ENCODE results near the gene MAPK8.

MAPK8 gene

DNA sequence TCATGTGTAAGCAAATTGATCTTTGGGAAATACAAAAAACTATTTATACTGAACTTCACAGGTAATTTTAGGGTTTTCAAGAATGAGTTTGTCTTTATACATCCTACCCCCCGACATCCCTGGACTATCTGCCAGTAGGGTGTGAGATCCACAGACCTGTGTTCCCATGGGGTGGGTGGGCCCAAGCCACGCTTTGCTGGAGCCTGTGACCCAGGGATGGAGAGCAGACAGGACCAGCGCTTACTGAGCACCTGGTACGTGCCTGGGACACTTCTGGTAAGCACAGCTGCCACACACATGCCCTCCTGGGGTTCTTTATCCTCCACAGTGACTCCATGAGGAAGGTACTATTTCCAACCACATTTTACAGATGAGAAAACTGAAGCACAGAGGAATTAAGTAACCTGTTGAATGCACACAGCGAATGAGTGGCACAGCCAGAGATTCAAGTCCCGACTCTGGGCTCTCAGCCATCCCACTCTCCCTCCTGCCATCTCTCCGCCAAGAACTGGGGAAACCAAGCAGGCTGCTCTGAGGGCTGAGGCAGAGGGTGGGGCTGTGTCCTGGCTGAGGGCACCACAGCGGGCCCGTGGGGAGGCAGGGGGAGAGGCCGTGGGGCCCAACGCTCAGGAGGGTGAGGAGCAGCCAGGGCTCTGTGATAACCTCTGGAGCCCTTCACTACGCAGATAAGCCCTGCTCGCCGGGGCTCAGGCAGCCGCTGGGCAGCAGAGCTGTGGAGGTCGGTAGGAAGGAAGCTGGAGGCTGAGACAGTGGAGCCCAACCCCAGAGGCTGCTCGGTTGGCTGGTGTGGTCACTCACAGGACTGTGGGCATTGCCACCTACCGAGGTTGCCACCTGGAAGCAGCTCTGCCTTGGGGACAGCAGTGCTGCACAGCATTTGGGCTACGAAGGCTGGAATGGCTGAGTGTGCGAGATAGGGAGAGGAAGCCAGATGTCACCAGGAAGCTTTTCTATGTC lies 174.2 kb downstream of the MAPK8 start:
- TF ChIP-seq POLR2A (IDR thresholded peaks at IDR 0.05; ENCODE audit: extremely low read depth, insufficient read length), result no peak
- TF ChIP-seq, protein P1, sequence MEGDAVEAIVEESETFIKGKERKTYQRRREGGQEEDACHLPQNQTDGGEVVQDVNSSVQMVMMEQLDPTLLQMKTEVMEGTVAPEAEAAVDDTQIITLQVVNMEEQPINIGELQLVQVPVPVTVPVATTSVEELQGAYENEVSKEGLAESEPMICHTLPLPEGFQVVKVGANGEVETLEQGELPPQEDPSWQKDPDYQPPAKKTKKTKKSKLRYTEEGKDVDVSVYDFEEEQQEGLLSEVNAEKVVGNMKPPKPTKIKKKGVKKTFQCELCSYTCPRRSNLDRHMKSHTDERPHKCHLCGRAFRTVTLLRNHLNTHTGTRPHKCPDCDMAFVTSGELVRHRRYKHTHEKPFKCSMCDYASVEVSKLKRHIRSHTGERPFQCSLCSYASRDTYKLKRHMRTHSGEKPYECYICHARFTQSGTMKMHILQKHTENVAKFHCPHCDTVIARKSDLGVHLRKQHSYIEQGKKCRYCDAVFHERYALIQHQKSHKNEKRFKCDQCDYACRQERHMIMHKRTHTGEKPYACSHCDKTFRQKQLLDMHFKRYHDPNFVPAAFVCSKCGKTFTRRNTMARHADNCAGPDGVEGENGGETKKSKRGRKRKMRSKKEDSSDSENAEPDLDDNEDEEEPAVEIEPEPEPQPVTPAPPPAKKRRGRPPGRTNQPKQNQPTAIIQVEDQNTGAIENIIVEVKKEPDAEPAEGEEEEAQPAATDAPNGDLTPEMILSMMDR (IDR thresholded peaks at IDR 0.05; ENCODE audit: low read depth, low read length), result no peak
- no peak for TF ChIP-seq MYC (IDR thresholded peaks at IDR 0.05; ENCODE audit: low read depth, low read length)
- no peak for TF ChIP-seq MAX (IDR thresholded peaks at IDR 0.05; ENCODE audit: low read depth, low read length)
- DNase-seq (ENCODE audit: low read depth), result no peak
- H3K4me3 ChIP-seq (ENCODE audit: low read depth, low read length), result no peak overlapping the region

GRCh38 chr10:48481385-48481784 lies 174.9 kb downstream of the MAPK8 start:
- TF ChIP-seq POLR2A (IDR thresholded peaks at IDR 0.05; ENCODE audit: extremely low read depth, insufficient read length) (no peak), MAX (IDR thresholded peaks at IDR 0.05; ENCODE audit: low read depth, low read length) (no peak), MYC (IDR thresholded peaks at IDR 0.05; ENCODE audit: low read depth, low read length) (no peak)
- TF ChIP-seq, protein P1 (IDR thresholded peaks at IDR 0.05; ENCODE audit: low read depth, low read length), result no peak
- no peak overlapping the region for H3K4me3 ChIP-seq (ENCODE audit: low read depth, low read length)
- DNase-seq (ENCODE audit: low read depth), result no peak

GRCh38 chr10:48482207-48482606 lies 175.7 kb downstream of the MAPK8 start:
- DNase-seq (ENCODE audit: low read depth), result no peak
- TF ChIP-seq MYC (IDR thresholded peaks at IDR 0.05; ENCODE audit: low read depth, low read length), result no peak
- TF ChIP-seq, protein P1 (IDR thresholded peaks at IDR 0.05; ENCODE audit: low read depth, low read length), result no peak
- TF ChIP-seq POLR2A (IDR thresholded peaks at IDR 0.05; ENCODE audit: extremely low read depth, insufficient read length), result no peak
- TF ChIP-seq MAX (IDR thresholded peaks at IDR 0.05; ENCODE audit: low read depth, low read length), result no peak
- no peak overlapping the region for H3K4me3 ChIP-seq (ENCODE audit: low read depth, low read length)

GRCh38 chr10:48484911-48485310 lies 178.4 kb downstream of the MAPK8 start:
- no peak overlapping the region for H3K4me3 ChIP-seq (ENCODE audit: low read depth, low read length)
- no peak for DNase-seq (ENCODE audit: low read depth)
- TF ChIP-seq POLR2A (IDR thresholded peaks at IDR 0.05; ENCODE audit: extremely low read depth, insufficient read length), result no peak
- no peak for TF ChIP-seq MYC (IDR thresholded peaks at IDR 0.05; ENCODE audit: low read depth, low read length)
- TF ChIP-seq, protein P1 (IDR thresholded peaks at IDR 0.05; ENCODE audit: low read depth, low read length), result no peak
- no peak for TF ChIP-seq MAX (IDR thresholded peaks at IDR 0.05; ENCODE audit: low read depth, low read length)

DNA sequence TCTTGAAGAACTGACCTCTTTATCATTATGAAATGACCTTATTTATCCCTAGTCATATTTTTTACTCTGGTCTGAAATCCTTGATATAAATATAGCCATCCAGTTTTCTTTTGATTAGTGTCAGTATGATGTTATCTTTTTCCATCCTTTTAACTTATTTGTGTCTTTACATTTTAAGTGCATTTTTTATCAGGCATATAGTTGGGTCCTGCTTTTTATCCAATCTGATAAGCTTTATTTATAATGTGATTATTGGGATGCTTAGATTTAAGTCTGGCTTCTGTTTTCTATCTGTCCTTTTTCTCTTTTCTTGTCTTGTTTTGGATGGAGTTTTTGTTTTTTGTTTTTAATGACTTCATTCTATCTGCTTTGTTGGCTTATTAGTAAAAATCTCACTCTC lies 179.2 kb downstream of the MAPK8 start:
- DNase-seq (ENCODE audit: low read depth), result no peak
- TF ChIP-seq MYC (IDR thresholded peaks at IDR 0.05; ENCODE audit: low read depth, low read length) (no peak), MAX (IDR thresholded peaks at IDR 0.05; ENCODE audit: low read depth, low read length) (no peak), POLR2A (IDR thresholded peaks at IDR 0.05; ENCODE audit: extremely low read depth, insufficient read length) (no peak)
- TF ChIP-seq, protein P1 (IDR thresholded peaks at IDR 0.05; ENCODE audit: low read depth, low read length), result no peak
- H3K4me3 ChIP-seq (ENCODE audit: low read depth, low read length), result no peak overlapping the region
